Cardiac muscle cell (in vitro differentiated cells and primary cell): ENCODE data around the gene DHCR24. TPM values are rescaled to one million over a fixed set of nuclear protein-coding genes. Genes with fewer than 3 reads are reported as not detected.
A peak's percentile ranks its signal among the peaks of the same experiment; 100 is the strongest.

Source experiments
- DNase-seq, 2 donors: peaks; one replicate each; pipeline versions ENCODE4 v3.0.0 to v3.0.0-alpha.2; 2010 to 2017; ENCODE audit warnings: low read depth in 1 of 2, low spot score in 1 of 2
- H3K27ac ChIP-seq: fragments of 200-600 bp; sonication (generic); 2 replicates; pipeline ENCODE4 v1.5.1; 2016
- H3K27me3 ChIP-seq: fragments of 200-600 bp; sonication (generic); 2 replicates; pipeline ENCODE4 v1.6.0; 2016; ENCODE audit warnings: control low read depth
- H3K36me3 ChIP-seq: fragments of 200-600 bp; sonication (generic); 2 replicates; pipeline ENCODE4 v1.5.1; 2016; ENCODE audit warnings: control low read depth
- H3K4me1 ChIP-seq: fragments of 200-600 bp; sonication (generic); 2 replicates; pipeline ENCODE4 v1.8.1; 2017; ENCODE audit warnings: low read depth, mild to moderate bottlenecking, mixed run types
- H3K4me3 ChIP-seq: fragments of 200-600 bp; sonication (generic); 2 replicates; pipeline ENCODE4 v1.5.1; 2016; ENCODE audit warnings: mild to moderate bottlenecking
- H3K9me3 ChIP-seq: fragments of 200-600 bp; sonication (generic); 2 replicates; pipeline ENCODE4 v1.5.1; 2017; ENCODE audit warnings: low read depth, mild to moderate bottlenecking, control low read depth
- polyA plus RNA-seq: library from polyadenylated mRNA; unstranded; fragments of >200 nt; fragmentation: Nextera tagmentation; extraction: Ambion mirVana; gene quantifications from 2 replicates; pipeline ENCODE4 v1.2.1, GENCODE V29; 2016
- total RNA-seq: library from RNA; depleted of rRNA; stranded (reverse); fragments of >200 nt; gene quantifications from 2 replicates; pipeline ENCODE4 v1.2.3, GENCODE V29; 2016
- TF ChIP-seq, protein P1 (sequence below): IDR thresholded peaks from 2 replicates; pipeline ENCODE4 v1.5.1; 2012; ENCODE audit warnings: low read depth, mild to moderate bottlenecking, low read length

Gene DHCR24
- total and polyA plus RNA-seq, 2 experiments from 2014 or later = 144 to 181 TPM

- DNase-seq = no peak
- Histone ChIP-seq H3K4me3 (no peak overlapping the region), H3K9me3 (no peaks in the 10 kb centered on the region), H3K36me3 (no peaks in the 10 kb centered on the region), H3K27ac (no peak overlapping the region), H3K27me3 (no peaks in the 10 kb centered on the region), H3K4me1 (no peaks in the 10 kb centered on the region)
- TF ChIP-seq, protein P1, sequence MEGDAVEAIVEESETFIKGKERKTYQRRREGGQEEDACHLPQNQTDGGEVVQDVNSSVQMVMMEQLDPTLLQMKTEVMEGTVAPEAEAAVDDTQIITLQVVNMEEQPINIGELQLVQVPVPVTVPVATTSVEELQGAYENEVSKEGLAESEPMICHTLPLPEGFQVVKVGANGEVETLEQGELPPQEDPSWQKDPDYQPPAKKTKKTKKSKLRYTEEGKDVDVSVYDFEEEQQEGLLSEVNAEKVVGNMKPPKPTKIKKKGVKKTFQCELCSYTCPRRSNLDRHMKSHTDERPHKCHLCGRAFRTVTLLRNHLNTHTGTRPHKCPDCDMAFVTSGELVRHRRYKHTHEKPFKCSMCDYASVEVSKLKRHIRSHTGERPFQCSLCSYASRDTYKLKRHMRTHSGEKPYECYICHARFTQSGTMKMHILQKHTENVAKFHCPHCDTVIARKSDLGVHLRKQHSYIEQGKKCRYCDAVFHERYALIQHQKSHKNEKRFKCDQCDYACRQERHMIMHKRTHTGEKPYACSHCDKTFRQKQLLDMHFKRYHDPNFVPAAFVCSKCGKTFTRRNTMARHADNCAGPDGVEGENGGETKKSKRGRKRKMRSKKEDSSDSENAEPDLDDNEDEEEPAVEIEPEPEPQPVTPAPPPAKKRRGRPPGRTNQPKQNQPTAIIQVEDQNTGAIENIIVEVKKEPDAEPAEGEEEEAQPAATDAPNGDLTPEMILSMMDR = no peak
Measured at GRCh38 chr1:54892586-54892985, 5.6 kb upstream of the DHCR24 start.

- Histone ChIP-seq H3K4me3 (no peak overlapping the region), H3K27me3 (no peaks in the 10 kb centered on the region), H3K27ac (no peak overlapping the region), H3K36me3 (no peaks in the 10 kb centered on the region), H3K9me3 (no peaks in the 10 kb centered on the region), H3K4me1 (peaks cover 9% of the 10 kb centered on the region)
- TF ChIP-seq, protein P1 = no peak
- no peak for DNase-seq
Measured at GRCh38 chr1:54889132-54889725, 2.2 kb upstream of the DHCR24 start.

- no peak overlapping the region for H3K4me3 ChIP-seq
- TF ChIP-seq, protein P1 = no peak
- DNase-seq = no peak
- no peaks in the 10 kb centered on the region for H3K9me3 ChIP-seq
- H3K4me1 ChIP-seq = peaks cover 9% of the 10 kb centered on the region
- H3K27ac ChIP-seq = peak overlapping the region; percentile 76
- H3K27me3 ChIP-seq = no peaks in the 10 kb centered on the region
- H3K36me3 ChIP-seq = peaks cover under 1% of the 10 kb centered on the region
Measured at GRCh38 chr1:54888080-54888733, 1.2 kb upstream of the DHCR24 start.

- TF ChIP-seq, protein P1 = no peak
- Histone ChIP-seq H3K4me3 (peak overlapping the region; percentile 70), H3K27ac (peak overlapping the region; percentile 76), H3K27me3 (no peaks in the 10 kb centered on the region), H3K9me3 (no peaks in the 10 kb centered on the region), H3K4me1 (peaks cover 9% of the 10 kb centered on the region), H3K36me3 (peaks cover 6% of the 10 kb centered on the region)
- DNase-seq = peak in 1 of 2 donors; percentile 49
Measured at GRCh38 chr1:54887665-54888071, 673 bp upstream of the DHCR24 start.

GRCh38 chr1:54885807-54886723, 930 bp downstream of the DHCR24 start:
- TF ChIP-seq, protein P1 = no peak
- Histone ChIP-seq H3K27ac (no peak overlapping the region), H3K27me3 (no peaks in the 10 kb centered on the region), H3K4me3 (peak overlapping the region; percentile 70), H3K36me3 (peaks cover 16% of the 10 kb centered on the region), H3K9me3 (no peaks in the 10 kb centered on the region), H3K4me1 (peaks cover 9% of the 10 kb centered on the region)
- DNase-seq = peak in 1 of 2 donors; percentile 44
